ENCODE data around the gene MRPS10.
"Not testable (repeated sequence)": the region's sequence is repeated elsewhere in the genome, so short reads cannot be mapped to it uniquely, and the experiment has no call there.

The MRPS10 gene

DNA sequence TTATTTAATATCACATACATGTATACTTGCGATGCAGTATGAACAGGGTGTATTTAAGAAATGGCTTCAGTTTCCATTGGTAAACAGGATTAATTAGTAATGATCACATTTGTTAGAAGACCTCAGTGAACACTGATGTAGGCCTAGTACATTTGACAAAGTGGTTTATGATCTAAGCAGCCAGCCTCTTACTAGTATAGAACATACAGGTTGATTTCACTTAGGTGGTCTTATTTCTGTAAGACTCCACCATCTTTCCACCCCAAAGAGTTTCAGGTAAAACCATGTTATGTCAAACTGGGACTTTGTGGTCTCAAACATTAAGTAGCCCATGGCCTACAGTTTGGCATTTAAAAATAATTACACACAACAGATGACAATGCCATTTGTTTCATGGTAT is 20.2 kb upstream of the MRPS10 start:
- DNase-seq (ENCODE audit: low spot score) = no peak

DNA sequence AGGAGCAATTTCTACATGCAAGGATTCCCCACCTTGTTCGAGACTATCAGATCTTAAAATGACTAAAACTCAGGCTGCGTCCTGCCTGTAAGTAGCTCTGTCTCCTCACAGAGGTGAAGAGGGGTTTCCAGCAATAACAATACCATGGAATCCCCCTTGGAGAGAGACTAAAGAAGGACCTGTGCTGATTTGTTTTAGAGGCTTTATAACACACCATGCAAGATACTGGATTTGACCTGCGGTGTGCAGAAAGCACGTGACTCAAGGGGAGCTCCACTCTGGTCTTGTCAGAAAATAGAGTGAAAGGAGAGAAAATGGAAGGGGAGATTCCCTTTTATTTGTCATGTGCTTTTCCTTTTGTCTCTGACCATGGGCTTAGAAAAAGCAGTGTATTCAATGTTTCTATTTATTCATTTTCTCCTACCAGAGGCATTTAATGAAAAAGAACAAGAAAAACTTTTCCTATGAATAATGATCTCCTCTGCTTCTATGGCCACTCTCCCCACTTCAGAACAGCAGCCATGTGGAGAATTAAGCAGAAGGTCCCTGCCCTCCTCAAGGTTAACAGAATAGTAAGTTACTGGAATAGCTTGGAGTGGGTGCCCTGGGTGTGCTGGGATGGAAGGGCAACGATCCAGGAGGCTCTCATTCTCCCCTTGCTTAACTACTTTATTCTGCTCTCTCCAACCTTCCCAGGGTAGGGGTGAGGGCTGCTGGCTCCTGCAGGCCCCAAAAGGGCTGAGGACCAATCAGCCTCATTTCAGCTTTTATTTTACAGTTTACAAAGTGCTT is 19.2 kb upstream of the MRPS10 start:
- no peak for DNase-seq (ENCODE audit: low spot score)

DNA sequence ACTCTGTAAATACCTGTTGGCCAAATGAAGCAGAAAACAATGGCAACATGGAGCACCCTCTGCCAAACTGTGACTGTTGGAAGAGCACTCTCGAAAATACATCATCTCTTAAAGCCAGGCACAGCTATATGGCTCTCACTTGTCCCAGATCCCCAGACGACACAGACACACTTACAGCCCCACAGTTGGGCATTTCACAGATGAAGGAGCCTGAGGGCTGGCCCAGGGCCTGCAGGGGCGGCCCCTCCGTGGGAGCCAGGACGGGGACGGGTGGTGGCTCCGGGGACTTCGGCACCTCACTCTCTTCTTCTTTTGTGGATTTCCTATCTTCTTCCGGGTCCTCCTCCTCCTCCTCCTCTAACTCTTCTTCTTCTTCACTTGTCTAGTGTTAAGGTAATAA is 18.4 kb upstream of the MRPS10 start:
- DNase-seq (ENCODE audit: low spot score) = no peak

DNA sequence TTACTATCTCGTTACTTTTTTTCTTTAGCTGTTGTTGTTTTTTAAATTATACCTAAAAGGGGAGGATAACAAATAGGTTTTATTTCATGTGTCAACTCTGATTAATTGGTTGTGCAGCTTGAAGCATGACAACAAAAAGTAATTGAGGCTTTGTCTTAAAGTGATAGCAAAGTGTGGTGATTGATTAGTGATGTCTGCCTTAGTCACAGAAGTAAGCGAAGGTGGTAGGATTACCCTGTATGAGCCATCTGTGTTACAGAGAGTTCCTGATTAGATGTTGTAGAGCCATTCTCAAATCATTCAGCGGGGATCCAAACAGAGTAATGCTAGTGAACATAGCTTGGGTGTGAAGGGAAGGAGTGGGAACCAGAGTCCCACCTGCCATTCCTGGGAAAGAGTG is 14.4 kb upstream of the MRPS10 start:
- DNase-seq (ENCODE audit: low spot score) = no peak

DNA sequence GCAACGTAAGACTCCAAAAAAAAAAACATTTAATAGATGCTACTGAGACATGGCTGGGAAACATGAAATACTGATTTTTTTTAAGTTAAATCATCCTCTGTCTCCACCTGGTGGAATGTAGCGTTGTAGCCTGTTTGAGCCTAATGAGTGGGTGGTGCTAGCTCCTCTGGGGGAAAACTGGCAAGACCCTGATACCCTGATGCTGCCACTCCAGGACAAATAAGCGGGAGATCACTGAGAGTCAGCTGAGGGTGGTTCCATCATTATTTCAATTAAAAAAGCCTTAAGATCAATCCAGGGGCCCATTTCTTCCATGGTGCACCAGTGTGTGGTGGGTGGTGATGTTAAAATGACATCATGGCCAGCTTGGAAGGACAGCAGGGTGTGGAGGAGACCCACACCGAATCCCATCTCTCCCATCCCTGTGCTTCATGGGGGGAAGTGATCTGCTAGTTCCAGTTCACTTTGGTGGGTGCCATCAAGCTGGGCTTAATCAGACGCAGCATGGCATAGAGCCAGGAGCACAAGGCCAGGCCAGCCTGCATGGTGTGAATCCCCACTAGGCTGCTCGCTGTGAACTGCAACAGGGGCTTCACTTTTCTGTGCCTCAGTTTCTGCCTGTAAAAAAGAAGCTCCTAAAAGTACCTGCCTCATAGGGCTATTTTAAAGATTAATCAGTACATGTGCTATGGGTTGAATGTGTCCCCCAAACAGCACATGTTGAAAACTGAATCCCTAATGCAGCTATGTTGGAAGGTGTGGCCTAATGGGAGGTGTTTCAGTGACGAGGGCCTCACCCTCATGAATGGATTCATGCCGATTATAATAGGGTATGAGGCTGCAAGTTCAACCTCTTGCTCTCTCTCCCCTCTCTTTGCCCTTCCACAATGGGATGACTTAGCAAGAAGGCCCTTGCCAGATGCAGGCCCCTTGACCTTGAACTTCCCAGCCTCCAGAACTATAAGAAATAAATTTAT is 13.0 kb upstream of the MRPS10 start:
- peak; percentile 26 for DNase-seq (ENCODE audit: low spot score)

DNA sequence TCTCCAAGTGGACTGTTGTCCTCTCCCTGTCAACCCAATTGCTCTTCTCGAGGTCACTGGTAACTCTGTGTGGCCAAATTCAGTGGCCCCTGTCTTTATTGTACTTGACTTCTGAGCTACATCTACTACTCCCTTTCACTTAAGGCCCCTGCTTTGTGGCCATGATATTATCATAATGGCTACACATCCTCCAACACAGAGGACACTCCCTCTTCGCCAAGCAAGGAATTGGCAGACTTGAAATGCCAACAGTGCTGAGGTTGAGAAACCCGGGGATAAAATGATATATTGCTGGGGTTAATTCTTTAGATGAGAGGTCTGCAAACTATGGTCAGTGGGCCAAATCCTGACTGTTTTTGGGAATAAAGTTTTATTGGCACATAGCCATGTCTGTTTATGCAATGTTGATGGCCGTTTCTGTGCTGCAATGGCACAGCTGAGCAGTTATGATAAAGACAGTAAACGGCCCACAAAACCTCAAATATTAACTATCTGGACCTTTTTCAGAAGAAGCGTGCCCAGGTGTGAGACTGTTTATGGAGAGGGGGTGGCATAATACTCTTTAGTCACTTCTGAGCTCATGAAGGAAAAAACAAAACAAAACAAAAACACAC is 12.0 kb upstream of the MRPS10 start:
- DNase-seq (ENCODE audit: low spot score) = no peak

DNA sequence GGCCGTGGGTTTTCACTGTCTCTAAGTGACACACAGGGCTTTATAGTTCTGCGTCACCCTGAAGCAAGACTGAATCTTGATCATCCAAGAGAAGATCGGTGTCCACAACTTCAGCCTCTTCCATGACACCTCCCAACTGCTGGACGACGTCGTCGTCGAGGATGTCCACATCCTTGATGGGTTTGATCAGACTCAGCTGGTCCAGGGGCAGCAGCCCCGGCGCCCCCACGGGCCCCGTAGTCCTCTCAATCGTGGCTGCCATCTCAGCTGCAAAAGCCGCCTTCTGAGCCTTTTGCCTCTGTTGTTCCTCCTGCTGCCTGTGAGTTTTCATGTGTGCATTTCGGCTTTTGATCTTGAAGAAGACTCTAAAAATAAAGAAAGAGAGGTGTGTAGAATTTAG is 10.6 kb upstream of the MRPS10 start:
- no peak for DNase-seq (ENCODE audit: low spot score)

DNA sequence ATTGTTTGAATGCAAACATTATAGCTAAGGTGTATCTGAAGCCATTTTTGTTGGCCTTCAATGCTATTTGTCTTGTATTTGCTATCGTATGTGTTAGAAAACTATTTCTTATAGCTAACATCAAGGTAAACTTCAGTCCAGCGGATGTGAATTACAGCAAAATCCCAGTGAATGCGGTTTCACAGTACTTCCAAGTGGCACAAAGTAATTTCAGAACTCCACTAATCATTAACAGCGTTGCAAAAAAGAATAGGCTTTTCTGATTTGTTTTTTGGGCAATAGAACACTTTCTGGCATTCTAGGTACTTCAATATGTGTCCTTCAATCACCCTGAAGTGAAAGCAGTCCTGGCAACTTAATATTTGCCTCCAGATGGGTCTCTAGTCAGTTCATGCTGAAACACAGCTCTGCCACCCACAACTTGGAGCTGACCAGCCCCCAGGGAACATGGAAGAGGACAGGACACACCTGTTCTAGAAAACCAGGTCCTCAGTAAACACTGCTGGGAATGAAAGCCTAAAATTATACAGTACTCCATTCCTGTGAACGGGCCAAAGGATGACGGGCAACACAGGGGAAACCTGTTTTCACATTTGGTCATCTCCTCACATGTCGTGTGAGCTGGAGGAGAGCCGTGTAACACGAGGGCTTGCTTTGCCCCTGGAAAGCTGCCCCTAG is 9.7 kb upstream of the MRPS10 start:
- no peak for DNase-seq (ENCODE audit: low spot score)

DNA sequence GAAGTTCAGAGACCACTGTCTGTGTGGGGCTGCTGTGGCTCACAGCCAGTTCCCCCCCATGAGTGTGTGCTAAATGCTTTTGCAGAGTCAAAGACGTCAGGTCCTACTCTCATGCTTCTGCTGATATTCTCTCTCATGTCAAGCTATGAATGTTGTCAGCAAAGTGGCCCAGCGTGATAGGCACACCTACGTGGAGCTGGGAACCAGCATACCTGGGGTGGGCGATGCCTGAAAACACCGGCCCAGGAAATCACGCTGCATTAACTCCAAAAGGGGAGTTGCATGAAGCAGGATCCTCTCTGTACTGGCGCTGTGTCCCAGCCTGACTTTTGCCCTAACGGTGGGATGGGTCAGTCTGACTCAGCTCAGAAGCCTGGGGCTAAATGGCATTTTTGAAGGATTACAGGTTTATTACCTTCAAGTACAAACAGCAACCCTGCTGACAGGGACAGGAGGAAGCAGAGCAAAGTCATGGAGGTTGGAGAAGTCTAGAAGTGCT is 9.0 kb upstream of the MRPS10 start:
- peak; percentile 67 for DNase-seq (ENCODE audit: low spot score)

DNA sequence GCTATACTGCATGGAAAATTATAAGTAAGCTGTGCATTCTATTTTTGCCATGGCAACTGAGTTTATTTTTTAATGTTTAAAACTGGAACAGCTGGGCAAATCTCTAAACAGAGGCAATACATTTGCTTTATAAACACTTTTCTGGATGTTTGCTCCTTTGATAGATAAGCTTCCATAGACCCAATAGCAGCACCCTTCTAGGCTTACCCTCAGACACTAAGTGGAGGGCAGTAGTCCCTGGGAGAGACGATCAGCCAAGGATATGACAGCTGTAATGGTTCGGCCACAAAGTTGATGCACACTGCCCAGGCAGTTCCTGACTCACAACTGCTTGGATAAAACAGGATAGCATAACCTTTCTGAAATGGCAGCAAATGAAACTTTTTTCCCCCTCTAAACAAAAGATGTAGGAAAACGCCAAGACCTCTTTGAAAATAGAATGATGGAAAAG is 8.5 kb upstream of the MRPS10 start:
- peak; percentile 43 for DNase-seq (ENCODE audit: low spot score)

DNA sequence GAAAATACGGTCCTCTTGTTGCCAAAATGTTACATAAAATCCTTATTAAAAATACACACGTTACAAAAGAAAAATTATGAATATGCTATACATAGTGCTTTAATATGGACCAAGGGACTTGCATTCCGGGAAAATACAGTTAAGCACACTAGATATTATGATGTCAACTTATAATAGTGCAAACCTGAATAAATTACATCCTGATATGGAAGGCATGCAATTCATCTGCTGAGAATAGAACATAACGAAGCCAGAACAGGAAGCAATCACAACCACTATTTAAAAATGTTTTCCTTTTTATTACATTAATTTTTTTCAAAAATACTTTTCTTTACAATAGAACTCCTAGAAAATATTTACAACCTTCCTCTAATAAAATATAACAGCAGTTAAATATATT is 7.8 kb upstream of the MRPS10 start:
- DNase-seq (ENCODE audit: low spot score) = no peak

DNA sequence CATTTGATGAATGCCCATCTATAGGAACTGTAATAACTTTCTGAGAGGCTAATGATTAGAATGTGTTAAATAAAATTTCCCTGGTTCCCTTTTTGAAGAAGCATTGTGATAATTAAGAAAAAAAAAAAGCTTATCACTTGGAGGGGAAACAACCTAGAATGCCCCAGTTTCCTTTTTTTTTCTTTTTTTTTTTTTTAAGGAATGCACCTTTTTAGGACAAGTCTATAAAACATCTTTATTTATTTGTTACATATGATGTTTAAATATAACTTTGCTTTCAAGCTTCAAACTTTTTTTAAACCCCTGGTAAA is 7.3 kb upstream of the MRPS10 start:
- no peak for DNase-seq (ENCODE audit: low spot score)

DNA sequence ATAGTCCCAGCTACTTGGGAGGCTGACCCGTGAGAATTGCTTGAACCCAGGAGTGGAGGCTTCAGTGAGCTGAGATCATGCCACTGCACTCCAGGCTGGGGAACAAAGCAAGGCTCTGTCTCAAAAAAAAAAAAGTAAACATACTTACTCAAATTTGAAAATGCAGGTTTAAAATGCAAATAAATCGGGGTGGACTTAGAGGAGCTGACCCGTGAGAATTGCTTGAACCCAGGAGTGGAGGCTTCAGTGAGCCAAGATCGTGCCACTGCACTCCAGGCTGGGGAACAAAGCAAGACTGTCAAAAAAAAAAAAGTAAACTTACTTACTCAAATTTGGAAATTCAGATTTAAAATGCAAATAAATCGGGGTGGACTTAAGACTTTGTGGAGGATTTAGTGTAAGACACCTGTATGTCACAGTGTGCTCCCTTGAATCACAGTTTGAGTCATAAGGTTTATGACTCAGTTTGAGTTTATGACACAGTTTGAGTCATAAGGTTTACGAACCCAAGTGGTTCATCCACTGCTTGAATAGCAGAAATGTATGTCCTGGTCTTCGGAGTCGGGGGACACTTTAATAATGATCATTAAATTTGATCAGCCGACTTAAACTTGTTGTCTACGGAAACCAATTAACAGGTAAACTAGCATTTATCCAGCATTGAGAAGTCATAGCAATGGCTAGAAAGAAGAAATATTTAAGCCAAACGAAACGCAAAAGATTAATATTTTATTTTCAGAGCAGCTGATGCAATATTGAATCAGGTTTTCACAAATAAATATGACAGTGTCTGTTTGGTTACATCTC is 6.8 kb upstream of the MRPS10 start:
- DNase-seq (ENCODE audit: low spot score) = peak; percentile 98

DNA sequence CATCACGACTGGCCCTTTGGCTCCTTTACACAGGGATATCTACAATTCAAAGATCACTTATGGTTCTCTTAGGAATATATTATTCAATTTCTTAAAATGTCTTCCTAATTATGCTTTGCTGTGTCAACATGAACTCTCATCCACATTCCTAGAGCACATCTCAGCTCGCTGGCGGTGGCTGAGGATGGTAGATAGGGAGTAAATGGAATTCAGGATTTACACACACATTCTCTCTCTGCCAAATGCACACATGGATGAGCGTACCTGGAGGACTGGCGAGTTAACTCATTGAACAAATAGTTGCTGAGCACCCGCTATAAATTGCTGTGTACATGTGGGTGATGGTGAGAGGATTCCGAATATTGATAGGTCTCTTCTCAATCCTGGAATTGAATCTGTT is 4.8 kb upstream of the MRPS10 start:
- no peak for DNase-seq (ENCODE audit: low spot score)

DNA sequence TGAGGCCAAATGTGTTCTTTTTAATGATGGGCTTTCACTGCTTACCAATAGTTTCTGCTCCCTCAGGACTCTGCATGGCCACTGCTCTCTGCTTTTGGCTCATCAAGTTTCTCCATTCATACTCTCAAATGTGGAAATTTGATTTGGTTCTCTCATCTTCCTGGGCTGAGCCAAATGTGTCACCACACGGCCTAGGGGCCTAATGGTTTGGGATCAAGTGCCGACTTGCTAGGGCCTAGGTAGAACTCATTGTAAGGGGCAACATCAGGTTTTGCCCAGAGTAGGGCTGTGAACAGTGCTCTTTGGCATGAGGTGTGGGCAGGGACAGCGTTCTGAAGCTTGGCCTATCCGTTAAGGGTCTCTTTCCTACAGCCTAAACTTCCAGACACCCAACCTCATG is 3.9 kb upstream of the MRPS10 start:
- DNase-seq (ENCODE audit: low spot score) = no peak

DNA sequence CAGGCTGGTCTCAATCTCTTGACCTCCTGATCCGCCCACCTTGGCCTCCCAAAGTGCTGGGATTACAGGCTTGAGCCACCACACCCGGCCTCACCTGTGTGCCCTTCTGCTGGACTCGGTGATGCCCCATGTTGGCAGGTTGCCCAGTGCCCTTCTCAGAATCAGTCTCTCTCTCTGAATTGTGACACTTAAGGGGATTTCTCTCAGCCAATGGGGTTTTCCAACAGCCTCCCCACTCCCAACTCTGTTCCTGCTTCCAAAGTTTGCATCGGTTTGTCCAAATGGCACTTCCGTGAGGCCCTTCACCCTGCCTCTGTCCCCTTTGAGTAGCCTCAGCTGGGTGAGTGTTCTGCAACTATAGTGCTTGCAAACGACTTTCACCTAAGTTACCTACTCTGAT is 3.1 kb upstream of the MRPS10 start:
- no peak for DNase-seq (ENCODE audit: low spot score)

DNA sequence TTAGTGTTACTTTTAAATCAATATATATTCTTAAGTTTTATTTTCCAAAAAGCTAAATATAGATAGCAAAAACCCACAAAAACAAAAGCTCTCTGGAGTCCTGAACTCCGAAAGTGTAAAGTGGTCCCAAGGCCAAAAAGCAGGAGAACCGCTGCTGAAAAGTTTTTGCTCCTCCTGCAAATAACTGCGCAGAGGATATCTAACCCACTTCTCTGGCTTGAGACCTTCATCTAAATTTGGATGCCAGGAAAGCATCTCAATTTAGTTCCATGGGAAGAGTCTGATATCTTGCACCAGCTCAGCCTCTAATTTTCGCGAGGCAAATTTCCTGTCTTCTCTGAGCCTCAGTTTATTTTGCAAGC is 523 bp downstream of the MRPS10 start:
- DNase-seq (ENCODE audit: low spot score) = peak; percentile 60

DNA sequence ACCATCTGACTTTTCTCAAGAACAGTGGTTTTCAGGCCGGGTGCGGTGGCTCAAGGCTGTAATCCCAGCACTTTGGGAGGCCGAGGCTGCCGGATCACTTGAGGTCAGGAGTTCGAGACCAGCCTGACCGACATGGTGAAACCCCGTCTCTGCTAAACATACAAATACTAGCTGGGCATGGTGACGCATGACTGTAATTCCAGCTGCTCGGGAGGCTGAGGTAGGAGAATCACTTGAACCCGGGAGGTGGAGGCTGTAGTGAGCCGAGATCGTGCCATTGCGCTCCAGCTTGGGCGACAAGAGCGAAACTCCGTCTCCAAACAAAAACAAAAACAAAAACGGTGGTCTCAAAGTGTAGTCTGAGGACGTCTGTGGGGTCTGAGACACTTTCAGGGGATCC is 1.2 kb downstream of the MRPS10 start:
- DNase-seq (ENCODE audit: low spot score) = not testable (repeated sequence)

DNA sequence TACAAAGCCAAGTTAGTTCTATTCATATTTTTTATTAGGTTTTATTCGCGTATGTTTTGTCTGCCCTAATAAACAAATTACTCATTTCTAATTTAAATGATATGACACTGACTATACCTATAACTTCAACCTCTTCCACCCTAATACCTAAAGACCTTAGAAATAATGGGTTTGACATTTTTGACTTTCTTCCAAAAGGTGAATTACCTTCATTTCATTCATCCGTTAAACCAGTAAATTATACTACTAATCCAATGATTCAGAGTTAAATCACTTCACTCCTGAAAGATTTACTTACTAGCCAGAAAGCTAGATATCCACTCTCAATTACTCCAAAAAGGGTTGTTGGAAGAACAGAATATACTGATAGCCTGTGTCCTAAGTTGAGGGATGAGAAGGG is 5.2 kb downstream of the MRPS10 start:
- no peak for DNase-seq (ENCODE audit: low spot score)

DNA sequence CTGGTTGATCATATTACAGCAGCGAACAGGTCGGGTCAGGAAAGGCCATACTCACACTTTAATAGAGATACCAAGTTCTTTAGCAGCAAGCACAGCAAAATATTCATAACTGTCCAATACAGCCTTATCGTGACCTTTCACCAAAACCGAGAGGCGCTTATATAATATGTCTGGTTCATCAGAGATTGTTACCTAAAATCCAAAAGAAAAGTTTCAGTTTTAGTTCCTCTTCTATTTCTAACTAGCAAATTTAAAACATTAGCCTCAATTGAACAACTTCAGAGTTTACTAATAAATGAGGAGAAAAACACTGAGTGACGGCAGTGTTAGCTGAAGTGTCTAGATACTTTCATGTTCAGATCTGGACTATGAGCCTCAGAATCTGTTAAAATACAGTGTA is 5.9 kb downstream of the MRPS10 start:
- no peak for DNase-seq (ENCODE audit: low spot score)

DNA sequence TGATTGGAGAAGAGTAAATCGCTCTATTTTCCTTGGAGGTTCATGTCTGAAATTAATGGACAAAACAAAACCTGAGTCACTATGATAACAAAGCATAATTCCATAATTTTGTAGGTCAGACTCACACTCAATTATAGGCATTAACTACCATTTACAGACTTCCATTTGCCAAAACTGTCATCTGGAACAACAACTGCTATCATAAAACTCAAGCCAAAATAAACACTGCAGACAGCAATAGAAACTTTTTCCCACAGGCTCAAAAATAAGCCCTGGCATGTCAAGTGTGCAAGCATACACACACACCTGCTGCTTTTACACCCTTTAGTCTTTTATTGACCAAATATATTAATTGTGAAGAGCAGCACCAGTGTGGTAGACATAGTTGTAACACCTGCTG is 7.1 kb downstream of the MRPS10 start:
- no peak for DNase-seq (ENCODE audit: low spot score)
